Heart right ventricle (tissue), 16 donors: ENCODE results near the gene LARP4. TPM values are rescaled to one million over a fixed set of nuclear protein-coding genes. Genes with fewer than 3 reads are reported as not detected.
"Not testable (repeated sequence)": the region's sequence is repeated elsewhere in the genome, so short reads cannot be mapped to it uniquely, and the experiment has no call there.

Source experiments
- ATAC-seq, 8 donors: fragments of 200-7000 bp; cut with Tn5 transposase; one replicate each; pipeline ENCODE4 v1.9.1; 2020; ENCODE audit warnings: mild to moderate bottlenecking in 8 of 8, moderate library complexity in 8 of 8, moderate number of reproducible peaks in 1 of 8
- DNase-seq, 2 donors: peaks; one replicate each; pipeline ENCODE4 v3.0.0-alpha.2; 2020
- H3K27ac ChIP-seq, 10 donors: fragments of 200-600 bp; sonication (generic) in 2 of 10; one replicate each; pipeline versions ENCODE4 v1.5.0 to v1.8.0; 2020 to 2022; ENCODE audit warnings: mild to moderate bottlenecking in 3 of 10
- H3K27me3 ChIP-seq, 7 donors: fragments of 200-600 bp; one replicate each; pipeline ENCODE4 v1.8.0; 2021 to 2022; ENCODE audit warnings: mild to moderate bottlenecking in 2 of 7
- H3K36me3 ChIP-seq, 9 donors: fragments of 200-600 bp; sonication (generic) in 1 of 9; one replicate each; pipeline versions ENCODE4 v1.5.0 to v1.8.0; 2020 to 2022; ENCODE audit warnings: mild to moderate bottlenecking in 2 of 9
- H3K4me1 ChIP-seq, 9 donors: fragments of 200-600 bp; sonication (generic) in 1 of 9; one replicate each; pipeline versions ENCODE4 v1.5.0 to v1.8.0; 2020 to 2022; ENCODE audit warnings: mild to moderate bottlenecking in 4 of 9
- H3K4me3 ChIP-seq, 10 donors: fragments of 200-600 bp; sonication (generic) in 2 of 10; one replicate each; pipeline versions ENCODE4 v1.5.0 to v1.8.0; 2020 to 2022; ENCODE audit warnings: mild to moderate bottlenecking in 7 of 10, moderate library complexity in 2 of 10
- H3K9me3 ChIP-seq, 11 donors: fragments of 200-600 bp in 10 of 11; sonication (generic) in 2 of 11; one replicate each; pipeline versions ENCODE4 v1.5.0 to v1.8.0; 2013 to 2022; ENCODE audit warnings: mild to moderate bottlenecking in 2 of 11, control low read depth in 1 of 11, moderate library complexity in 1 of 11
- CTCF ChIP-seq, 9 donors: fragments of 200-600 bp; sonication (generic) in 2 of 9; IDR thresholded peaks; one replicate each; pipeline versions ENCODE4 v1.5.0 to v1.8.0; 2021 to 2022; ENCODE audit warnings: antibody characterized with exemption in 9 of 9, mild to moderate bottlenecking in 5 of 9, moderate library complexity in 1 of 9
- WGBS, 2 donors: extraction: QIAGEN DNeasy Blood & Tissue Kit; methylation state at CpG; one replicate each; pipeline ENCODE4 v1.1.7; 2013; ENCODE audit warnings: inconsistent platforms in 1 of 2; 5-methylcytosine and 5-hydroxymethylcytosine counted together
- intact Hi-C, 10 donors: fragments of 100-400 bp; cut with DNase I; formaldehyde crosslinking; loops; one replicate each; pipeline versions ENCODE4 v1.11.1 to v1.14.2; 2022
- polyA plus RNA-seq, 2 donors: library from polyadenylated mRNA; stranded (reverse); fragments of 200-250 nt; gene quantifications; one replicate each; pipeline ENCODE4 v1.2.3, GENCODE V29; 2013
- total RNA-seq, 10 donors: library from RNA; stranded (reverse); fragmentation: NEBNext Ultra II Directional in 3 of 10; extraction: Animal tissue kit (Norgen Biotek cat#: 25700) in 3 of 10; gene quantifications; one replicate each; pipeline versions ENCODE4 v1.2.1 to v1.2.4, GENCODE V29; 2021 to 2023
- donor health status: Arrhythmogenic right ventricular cardiomyopathy.
- donor health status: ischemic (EF 13 %, LVEDD 7.1; RV severe dilation, severe dysfunction).
- donor health status: healthy with polysubstance abuse.
- donor health status: DM: no; HTN: yes; CAD: no.
- donor health status: DM: no; HTN: no; CAD: no.
- donor health status: ischemic (EF 25% LVEDD 6.9; RV normal size, moderate dysfunction).
- donor health status: ischemic (EF 25% LVEDD 5.7; RV mildly dilated, moderate dysfunction).
- donor health status: healthy.
- donor health status: DM: yes; HTN: yes; CAD: no.
- donor health status: Ischemic cardiomyopathy.
- donor health status: ischemic (EF 35%, LVEDD 5.7; RV mildly dilated, moderate dysfunction).
- donor health status: nonischemic (EF 11% LVEDD 7.7; RV severe dilation, severe dysfunction).
- donor health status: DM: yes; HTN: yes; CAD: no.
- donor health status: PGD.
- donor health status: ischemic (EF 29% LVEDD 5.4; RV normal size, mild dysfunction).
- donor health status: nonischemic (EF 23%, LVEDD 6.1; RV moderate dilation, normal function).

The LARP4 gene
- total and polyA plus RNA-seq, 12 donors, result 6.9 to 75.7 (median 58.4) TPM

GRCh38 chr12:50415899-50416479 is 15.3 kb downstream of the LARP4 start:
- no peak for TF ChIP-seq CTCF (IDR thresholded peaks at IDR 0.05)
- H3K36me3 ChIP-seq, result peaks cover 0 to 22% (median 7%) of the 10 kb centered on the region in 9 donors
- WGBS, 2 donors, result 88 to 89% methylated on average over 6 of the region's 6 CpGs
- intact Hi-C loops, result no loop called here
- H3K27me3 ChIP-seq, result no peaks in the 10 kb centered on the region
- DNase-seq, result no peak
- no peaks in the 10 kb centered on the region for H3K9me3 ChIP-seq
- H3K27ac ChIP-seq, result no peak overlapping the region
- no peak overlapping the region for H3K4me3 ChIP-seq
- H3K4me1 ChIP-seq, result peaks cover 0 to 37% (median 24%) of the 10 kb centered on the region in 9 donors
- ATAC-seq, result no peak

GRCh38 chr12:50419112-50419909 is 18.6 kb downstream of the LARP4 start:
- peaks cover 0 to 26% (median 14%) of the 10 kb centered on the region in 9 donors for H3K4me1 ChIP-seq
- DNase-seq, result no peak
- intact Hi-C loops, result no loop called here
- H3K27ac ChIP-seq, result no peak overlapping the region
- 74 to 76% methylated on average over 5 of the region's 5 CpGs for WGBS, 2 donors
- H3K9me3 ChIP-seq, result no peaks in the 10 kb centered on the region
- H3K27me3 ChIP-seq, result no peaks in the 10 kb centered on the region
- no peak for ATAC-seq
- H3K36me3 ChIP-seq, result peaks cover 0 to 30% (median 7%) of the 10 kb centered on the region in 9 donors
- no peak for TF ChIP-seq CTCF (IDR thresholded peaks at IDR 0.05)
- H3K4me3 ChIP-seq, result no peak overlapping the region

- intact Hi-C loops, ATAC-seq: not testable (repeated sequence)
- 96% methylated on average over 10 of the region's 10 CpGs for WGBS, 2 donors
Observed at GRCh38 chr12:50422855-50423254, 22.2 kb downstream of the LARP4 start.

GRCh38 chr12:50423342-50423741 is 22.7 kb downstream of the LARP4 start:
- H3K9me3 ChIP-seq, H3K4me3 ChIP-seq, DNase-seq, ATAC-seq, H3K27ac ChIP-seq, intact Hi-C loops, H3K27me3 ChIP-seq: not testable (repeated sequence)
- WGBS, 2 donors, result 92 to 94% methylated on average over 10 of the region's 10 CpGs
- Histone ChIP-seq H3K36me3 (peaks cover 0 to 30% (median 5%) of the 10 kb centered on the region in 9 donors), H3K4me1 (peaks cover 0 to 20% (median 13%) of the 10 kb centered on the region in 9 donors)

More at GRCh38 chr12:50422855-50423254, 22.2 kb downstream of the LARP4 start:
- not testable (repeated sequence) for H3K27ac ChIP-seq, H3K27me3 ChIP-seq, DNase-seq, H3K4me3 ChIP-seq, H3K9me3 ChIP-seq
- Histone ChIP-seq H3K4me1 (peaks cover 0 to 25% (median 13%) of the 10 kb centered on the region in 9 donors), H3K36me3 (peaks cover 0 to 25% (median 0%) of the 10 kb centered on the region in 9 donors)

- DNase-seq (no peak), ATAC-seq (peak in 3 of 8 donors; percentile 27 to 37 (median 37))
- H3K9me3 ChIP-seq, result no peaks in the 10 kb centered on the region
- intact Hi-C loops, result no loop called here
- TF ChIP-seq CTCF (IDR thresholded peaks at IDR 0.05), result no peak
- H3K4me1 ChIP-seq, result peaks cover 0 to 17% (median 13%) of the 10 kb centered on the region in 9 donors
- peaks cover 0 to 51% (median 20%) of the 10 kb centered on the region in 9 donors for H3K36me3 ChIP-seq
- H3K27me3 ChIP-seq, result no peaks in the 10 kb centered on the region
- H3K27ac ChIP-seq, result peak overlapping the region in 2 of 10 donors; percentile 9 to 18
- WGBS, 2 donors, result 41 to 45% methylated on average over 6 of the region's 6 CpGs
- H3K4me3 ChIP-seq, result no peak overlapping the region
Observed at GRCh38 chr12:50425589-50426258, 25.0 kb downstream of the LARP4 start.

- H3K27ac ChIP-seq, intact Hi-C loops, H3K4me3 ChIP-seq, DNase-seq, ATAC-seq, H3K4me1 ChIP-seq, H3K9me3 ChIP-seq, H3K27me3 ChIP-seq: not testable (repeated sequence)
- WGBS, 2 donors, result 85 to 91% methylated on average over 8 of the region's 8 CpGs
- peaks cover 0 to 99% (median 40%) of the 10 kb centered on the region in 9 donors for H3K36me3 ChIP-seq
Observed at GRCh38 chr12:50431656-50432055, 31.0 kb downstream of the LARP4 start.
